C1 segment of cervical spinal cord (tissue), 14 donors: ENCODE measurements around the gene TNFAIP8.
"Not testable (repeated sequence)": the region's sequence is repeated elsewhere in the genome, so short reads cannot be mapped to it uniquely, and the experiment has no call there.

Source experiments
- DNase-seq, 14 donors: peaks; one replicate each; lab custom pipeline; 2025; lab: John Stamatoyannopoulos, UW

The TNFAIP8 gene

DNA sequence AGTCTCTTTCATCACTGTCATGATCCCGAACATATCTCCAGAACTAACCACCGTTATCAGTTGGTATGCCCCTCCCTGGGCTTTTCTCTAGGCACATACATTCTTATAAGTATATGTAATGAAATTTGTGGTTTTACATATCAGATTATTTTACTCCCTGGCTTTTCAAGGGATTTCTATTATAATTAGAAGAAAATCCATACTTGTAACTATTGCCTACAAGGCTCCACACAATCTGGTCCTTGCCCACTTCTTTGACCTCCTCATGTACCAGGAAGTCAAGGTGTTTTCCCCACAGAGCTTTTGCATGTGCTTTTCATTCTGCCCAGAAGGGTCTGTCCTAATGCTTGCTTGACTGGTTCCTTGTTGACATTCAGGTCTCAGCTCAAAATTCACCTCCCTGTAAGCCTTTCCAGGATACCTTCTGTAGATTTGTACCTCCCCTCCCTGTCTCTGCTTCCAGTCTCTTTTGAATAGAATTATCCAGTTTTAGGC, 62.8 kb downstream of the TNFAIP8 start:
- no peak for DNase-seq

DNA sequence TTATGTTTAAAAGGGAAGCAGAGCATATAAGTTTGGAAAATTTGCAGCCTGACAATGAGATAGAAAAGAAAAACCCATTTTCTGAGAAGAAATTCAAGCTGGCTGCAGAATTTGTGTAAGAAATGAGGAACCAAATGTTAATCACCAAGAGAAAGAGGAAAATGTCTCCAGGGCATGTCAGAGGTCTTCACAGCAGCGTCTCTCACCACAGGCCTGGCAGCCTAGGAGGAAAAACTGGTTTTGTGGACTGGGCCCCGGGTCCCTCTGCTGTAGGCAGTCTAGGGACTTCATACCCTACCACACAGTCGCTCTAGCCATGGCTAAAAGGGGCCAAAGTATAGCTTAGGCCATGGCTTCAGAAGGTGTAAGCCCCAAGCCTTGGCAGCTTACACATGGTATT, 64.3 kb downstream of the TNFAIP8 start:
- DNase-seq = no peak

DNA sequence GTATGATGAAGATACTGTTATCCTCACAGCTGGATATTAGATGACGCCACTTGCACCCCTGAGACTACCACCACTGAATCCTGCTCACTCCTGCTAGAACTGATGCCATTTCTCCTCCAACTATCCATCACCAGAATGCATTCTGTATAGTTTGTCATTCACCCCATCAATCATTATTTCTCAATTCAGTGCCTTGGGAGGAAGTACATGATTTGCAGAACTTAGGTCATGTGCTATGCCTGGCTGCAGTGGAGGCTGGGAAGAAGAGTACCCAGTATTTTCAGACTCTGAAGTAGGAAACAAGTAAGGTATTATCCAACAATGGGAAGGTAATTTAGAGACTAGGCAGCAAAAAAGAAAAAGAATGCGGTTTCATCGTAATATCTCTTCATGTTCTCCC, 70.2 kb downstream of the TNFAIP8 start:
- DNase-seq = no peak

DNA sequence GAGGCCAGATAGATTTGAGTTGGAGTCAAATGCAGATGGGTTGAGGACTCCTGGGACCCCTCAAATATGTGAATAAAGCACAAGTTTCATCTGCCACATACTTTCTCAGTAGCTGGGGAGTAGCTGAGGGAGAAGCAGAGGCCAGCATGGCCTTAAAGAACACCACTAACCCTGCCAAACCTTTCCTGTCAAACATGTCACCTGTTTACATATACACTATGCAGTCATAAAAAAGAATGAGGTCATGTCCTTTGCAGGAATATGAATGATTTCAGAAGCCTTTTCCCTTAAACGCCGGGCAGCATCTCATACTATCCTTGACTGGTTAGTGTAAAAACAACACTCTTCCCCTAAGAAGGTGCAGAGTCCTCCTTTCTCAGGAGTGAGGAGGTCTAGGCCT, 71.2 kb downstream of the TNFAIP8 start:
- no peak for DNase-seq

DNA sequence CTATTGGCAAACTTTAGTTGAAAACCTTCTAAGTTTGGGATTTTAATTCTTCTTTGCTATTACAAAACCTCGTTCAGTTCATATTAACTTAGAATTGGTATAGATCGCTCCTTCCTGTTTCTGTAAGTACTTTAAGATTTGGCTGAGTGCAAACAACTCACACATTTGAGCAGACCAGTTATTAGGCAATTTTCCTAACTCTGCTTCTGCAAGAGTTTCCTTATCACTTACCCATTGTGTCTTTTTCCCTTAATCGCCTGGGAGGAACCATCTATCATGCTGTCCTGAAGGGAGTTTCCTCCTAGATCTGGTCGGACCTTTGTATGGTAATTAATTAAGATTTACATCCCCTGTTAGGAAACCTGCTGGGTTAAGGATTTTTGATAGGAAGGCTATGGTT, 71.8 kb downstream of the TNFAIP8 start:
- not testable (repeated sequence) for DNase-seq

DNA sequence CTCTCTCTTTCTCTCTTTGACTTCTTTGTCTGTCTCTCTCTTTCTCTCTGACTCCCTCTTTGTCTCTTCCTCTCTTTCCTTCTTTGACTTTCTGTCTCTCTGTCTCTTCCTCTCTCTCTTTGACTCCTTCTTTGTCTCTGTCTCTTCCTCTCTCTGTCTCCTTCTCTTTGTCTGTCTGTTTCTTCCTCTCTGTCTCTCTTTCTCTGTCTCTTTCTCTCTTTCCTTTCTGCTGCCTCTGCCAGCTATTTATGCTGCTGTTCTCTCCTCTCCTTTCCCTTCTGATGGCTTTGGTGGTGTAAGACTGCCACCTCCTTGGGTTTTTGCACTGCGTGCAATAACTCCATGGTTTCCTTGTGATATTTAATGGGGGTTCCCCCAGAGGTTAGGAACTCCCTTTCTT, 72.3 kb downstream of the TNFAIP8 start:
- DNase-seq = not testable (repeated sequence)

DNA sequence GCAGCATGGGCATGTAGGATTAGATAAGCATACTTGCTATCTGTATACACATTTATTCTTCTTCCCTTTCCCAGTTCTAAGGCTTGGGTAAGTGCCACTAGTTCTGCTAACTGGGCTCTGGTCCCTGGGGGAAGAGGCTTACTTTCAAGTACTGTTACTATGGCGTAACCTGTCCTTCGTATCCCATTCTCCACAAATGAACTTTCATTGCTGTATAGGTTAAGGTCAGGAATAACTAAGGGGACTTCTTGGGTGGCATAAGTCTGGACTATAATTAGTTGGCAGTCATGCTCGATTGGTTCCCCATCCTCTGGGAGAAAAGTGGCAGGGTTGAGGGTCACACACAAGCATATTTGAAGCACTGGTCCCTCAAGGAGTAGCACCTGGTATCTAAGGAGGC, 72.8 kb downstream of the TNFAIP8 start:
- not testable (repeated sequence) for DNase-seq

DNA sequence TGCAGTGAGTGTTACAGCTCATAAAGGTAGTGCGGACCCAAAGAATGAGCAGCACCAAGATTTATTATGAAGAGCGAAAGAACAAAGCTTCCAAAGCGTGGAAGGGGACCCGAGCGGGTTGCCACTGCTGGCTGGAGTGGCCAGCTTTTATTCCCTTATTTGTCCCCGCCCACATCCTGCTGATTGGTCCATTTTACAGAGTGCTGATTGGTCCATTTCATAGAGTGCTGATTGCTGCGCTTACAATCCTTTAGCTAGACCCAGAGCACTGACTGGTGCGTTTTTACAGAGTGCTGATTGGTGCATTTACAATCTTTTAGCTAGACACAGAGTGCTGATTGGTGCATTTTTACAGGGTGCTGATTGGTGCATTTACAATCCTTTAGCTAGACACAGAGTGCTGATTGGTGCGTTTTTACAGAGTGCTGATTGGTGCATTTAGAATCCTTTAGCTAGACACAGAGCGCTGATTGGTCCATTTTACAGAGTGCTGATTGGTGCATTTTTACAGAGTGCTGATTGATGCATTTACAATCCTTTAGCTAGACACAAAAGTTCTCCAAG, 76.9 kb downstream of the TNFAIP8 start:
- not testable (repeated sequence) for DNase-seq

DNA sequence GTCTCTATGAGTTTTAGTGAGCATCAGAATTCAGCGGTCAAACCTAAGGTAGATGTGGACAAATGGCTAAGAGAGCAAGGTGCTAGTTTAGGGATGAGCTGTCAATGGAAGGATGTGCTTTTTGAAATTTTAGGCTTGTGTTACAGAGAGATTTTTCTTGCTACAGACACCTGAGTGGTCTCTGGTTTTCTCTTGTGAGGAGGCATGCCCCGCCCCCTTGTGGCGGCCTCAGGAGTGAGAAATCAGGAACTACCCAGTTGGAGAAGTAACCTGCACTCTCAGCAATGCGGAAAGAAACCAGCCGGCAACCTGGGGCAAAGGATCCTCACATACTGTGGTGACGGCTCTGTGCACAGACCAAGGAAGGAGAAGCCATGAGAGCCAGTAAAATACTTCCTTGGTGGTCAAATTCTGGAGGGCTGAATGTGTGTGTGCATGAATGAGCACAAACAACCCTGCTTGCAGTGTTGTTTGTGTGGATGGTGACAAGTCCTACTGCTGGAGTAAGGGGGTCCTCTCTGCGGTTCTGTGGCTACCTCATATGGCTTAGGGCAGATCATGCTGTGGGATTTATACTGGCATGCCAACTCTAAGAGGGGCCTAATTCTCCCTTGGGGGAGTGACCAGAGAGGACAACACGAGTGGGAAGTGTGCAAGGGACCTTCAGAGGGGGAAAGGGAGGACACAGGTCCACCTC, 79.8 kb downstream of the TNFAIP8 start:
- DNase-seq = peak in 6 of 14 donors; percentile 3 to 22 (median 6)

DNA sequence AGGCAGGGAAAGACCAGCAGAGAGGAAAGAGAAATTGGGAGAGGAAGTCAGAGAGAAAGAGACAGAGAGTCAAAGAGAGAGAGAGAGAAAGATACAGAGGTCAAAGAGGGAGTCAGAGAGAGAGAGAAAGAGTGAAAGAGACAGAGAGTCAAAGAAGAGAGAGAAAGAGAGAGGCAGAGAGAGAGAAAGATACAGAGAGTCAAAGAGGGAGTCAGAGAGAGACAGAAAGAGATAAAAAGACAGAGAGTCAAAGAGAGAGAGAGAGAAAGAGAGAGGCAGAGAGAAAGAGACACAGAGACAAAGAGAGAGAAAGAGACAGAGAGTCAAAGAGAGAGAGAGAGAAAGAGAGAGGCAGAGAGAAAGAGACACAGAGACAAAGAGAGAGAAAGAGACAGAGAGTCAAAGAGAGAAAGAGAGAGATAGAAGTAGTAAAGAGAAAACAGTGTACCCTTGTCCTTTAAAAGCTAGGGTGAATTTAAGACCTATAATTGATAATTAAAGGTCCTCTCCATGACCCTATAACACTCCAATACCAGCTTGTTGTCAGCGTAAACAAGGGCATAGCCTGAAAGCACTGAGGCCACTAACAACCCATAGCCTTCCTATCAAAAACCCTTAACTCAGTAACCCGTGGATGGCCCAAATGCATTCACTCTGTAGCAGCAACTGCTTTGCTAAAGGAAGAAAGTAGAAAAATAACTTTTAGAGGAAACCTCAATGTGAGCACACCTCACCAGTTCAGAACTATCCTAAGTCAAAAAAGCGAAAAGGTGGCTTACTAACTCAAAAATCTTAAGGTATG, 82.2 kb downstream of the TNFAIP8 start:
- DNase-seq = not testable (repeated sequence)

DNA sequence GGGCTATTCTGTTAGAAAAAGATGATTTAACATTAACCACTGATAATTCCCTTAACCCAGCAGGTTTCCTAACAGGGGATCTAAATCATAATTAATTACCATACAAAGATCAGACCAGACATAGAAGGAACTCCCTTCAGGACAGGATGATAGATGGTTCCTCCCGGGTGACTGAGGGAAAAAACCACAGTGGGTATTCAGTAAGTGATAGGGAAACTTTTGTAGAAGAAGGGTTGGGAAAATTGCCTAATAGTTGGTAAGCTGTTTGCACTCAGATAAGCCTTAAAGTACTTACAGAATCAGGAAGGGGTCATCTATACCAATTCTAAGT, 82.7 kb downstream of the TNFAIP8 start:
- DNase-seq = not testable (repeated sequence)

DNA sequence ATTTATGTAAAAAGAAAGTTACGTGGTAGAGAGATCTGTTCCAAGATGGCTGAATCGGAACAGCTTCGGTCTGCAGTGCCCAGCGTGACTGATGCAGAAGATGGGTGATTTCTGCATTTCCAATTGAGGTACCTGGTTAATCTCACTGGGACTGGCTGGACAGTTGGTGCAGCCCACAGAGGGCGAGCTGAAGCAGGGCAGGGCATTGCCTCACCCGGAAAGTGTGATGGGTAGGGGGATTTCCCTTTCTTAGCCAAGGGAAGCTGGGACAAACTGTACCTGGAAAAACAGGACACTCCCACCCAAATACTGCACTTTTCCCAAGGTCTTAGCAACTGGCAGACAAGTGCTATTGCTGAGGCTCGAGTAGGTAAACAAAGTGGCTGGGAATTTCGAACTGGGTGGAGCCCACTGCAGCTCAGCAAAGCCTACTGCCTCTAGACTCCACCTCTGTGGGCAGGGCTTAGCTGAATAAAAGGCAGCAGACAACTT, 83.4 kb downstream of the TNFAIP8 start:
- no peak for DNase-seq

DNA sequence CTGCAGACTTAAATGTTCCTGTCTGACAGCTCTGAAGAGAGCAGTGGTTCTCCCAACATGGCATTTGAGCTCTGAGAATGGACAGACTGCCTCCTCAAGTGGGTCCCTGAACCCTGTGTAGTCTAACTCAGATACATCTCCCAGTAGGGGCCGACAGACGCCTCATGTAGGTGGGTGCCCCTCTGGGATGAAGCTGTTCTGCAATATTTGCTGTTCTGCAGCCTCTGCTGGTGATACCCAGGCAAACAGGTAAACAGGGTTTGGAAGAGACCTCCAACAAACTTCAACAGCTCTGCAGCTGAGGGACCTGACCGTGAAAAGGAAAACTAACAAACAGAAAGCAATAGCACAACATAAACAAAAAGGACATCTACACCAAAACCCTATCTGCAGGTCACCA, 83.8 kb downstream of the TNFAIP8 start:
- not testable (repeated sequence) for DNase-seq

DNA sequence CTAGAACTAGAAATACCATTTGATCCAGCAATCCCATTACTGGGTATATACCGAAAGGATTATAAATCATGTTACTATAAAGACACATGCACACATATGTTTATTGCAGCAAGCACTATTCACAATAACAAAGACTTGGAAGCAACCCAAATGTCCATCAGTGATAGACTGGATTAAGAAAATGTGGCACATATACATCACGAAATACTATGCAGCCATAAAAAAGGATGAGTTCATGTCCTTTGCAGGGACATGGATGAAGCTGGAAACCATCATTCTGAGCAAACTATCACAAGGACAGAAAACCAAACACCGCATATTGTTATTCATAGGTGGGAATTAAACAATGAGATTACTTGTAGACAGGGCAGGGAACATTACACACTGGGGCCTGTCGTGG, 88.8 kb downstream of the TNFAIP8 start:
- DNase-seq = not testable (repeated sequence)

DNA sequence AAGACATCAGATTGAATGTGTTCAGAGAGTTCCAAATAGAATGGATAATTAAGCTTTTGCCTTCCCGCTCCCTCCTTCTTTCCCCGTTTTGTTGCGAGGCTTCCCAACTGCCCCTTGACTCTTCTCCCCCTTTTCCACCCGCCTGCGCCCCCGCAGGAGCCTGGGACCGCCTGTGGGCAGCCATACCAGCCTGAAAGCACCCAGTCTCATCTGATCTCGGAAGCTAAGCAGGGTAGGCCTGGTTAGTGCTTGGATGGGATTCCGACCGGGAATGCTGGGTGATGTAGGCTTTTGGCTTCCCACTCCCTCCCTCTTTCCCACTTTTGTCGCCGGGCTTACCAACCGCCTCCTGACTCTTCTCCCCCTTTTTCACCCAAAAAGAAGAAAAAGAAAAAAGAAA, 89.7 kb downstream of the TNFAIP8 start:
- no peak for DNase-seq
